Endothelial cell of umbilical vein (primary cell): ENCODE measurements around the gene VSIG1. TPM values are rescaled to one million over a fixed set of nuclear protein-coding genes. Genes with fewer than 3 reads are reported as not detected.

Source experiments
- BruUV-seq: library from RNA; stranded (reverse); fragments of 400-500 nt; replicated peaks from 2 replicates; lab custom pipeline; 2021; lab: Mats Ljungman, UMichigan
- CTCF ChIA-PET: fragments of 300-600, 350-600 bp; sonication (Branson Sonifier 250); formaldehyde crosslinking; loops from one replicate; lab custom pipeline; 2021; ENCODE audit warnings: antibody characterized with exemption, inconsistent platforms; lab: Charles Lee
- POLR2A ChIA-PET: fragments of 300-600, 350-600 bp; sonication (Branson Sonifier 250); formaldehyde crosslinking; loops from one replicate; lab custom pipeline; 2021; ENCODE audit warnings: antibody characterized with exemption, inconsistent platforms; lab: Charles Lee
- DNase-seq: peaks from one replicate; pipeline ENCODE4 v3.0.0-alpha.2; 2011; ENCODE audit warnings: low read depth, low spot score
- FAIRE-seq: peaks from 2 replicates; lab custom pipeline; 2011; peaks lifted over from hg19 to GRCh38; lab: Jason Lieb, UNC
- H2AFZ ChIP-seq: 2 replicates; pipeline ENCODE4 v1.6.0; 2012; ENCODE audit warnings: low read depth, low read length, control low read depth, inconsistent platforms
- H3K27ac ChIP-seq: 2 replicates; pipeline ENCODE4 v1.5.1; 2011; ENCODE audit warnings: low read depth, mild to moderate bottlenecking, control low read depth, low read length, moderate library complexity; ENCODE audit not compliant: insufficient read depth
- H3K27me3 ChIP-seq, 2 experiments: 2 replicates each; pipeline versions ENCODE4 v1.6.0 to v1.6.1; 2011; ENCODE audit warnings: low read length in 2 of 2, mixed read lengths in 1 of 2; ENCODE audit not compliant: control insufficient read depth in 2 of 2, insufficient read depth in 2 of 2
- H3K36me3 ChIP-seq, 2 experiments: 2 replicates in 1 of 2; 3 replicates in 1 of 2; pipeline ENCODE4 v1.5.1; 2011; ENCODE audit warnings: low read length in 2 of 2, mild to moderate bottlenecking in 1 of 2, moderate library complexity in 1 of 2; ENCODE audit not compliant: control insufficient read depth in 2 of 2, insufficient read depth in 2 of 2; ENCODE audit errors: extremely low read depth in 1 of 2
- H3K4me1 ChIP-seq: 3 replicates; pipeline ENCODE4 v1.5.1; 2011; ENCODE audit warnings: mild to moderate bottlenecking, low read length; ENCODE audit not compliant: control insufficient read depth, insufficient read depth; ENCODE audit errors: extremely low read depth
- H3K4me2 ChIP-seq: 2 replicates; pipeline ENCODE4 v1.6.1; 2011; ENCODE audit warnings: low read length, control low read depth, mixed read lengths; ENCODE audit not compliant: insufficient read depth
- H3K4me3 ChIP-seq, 3 experiments: fragments of 200-600 bp in 1 of 3; sonication (generic), shearing (Covaris generic) in 1 of 3; replicated peaks in 1 of 3; 2 replicates each; pipeline ENCODE4 v1.5.1; 2011 to 2016; ENCODE audit warnings: control low read depth in 3 of 3, low read length in 3 of 3, mild to moderate bottlenecking in 2 of 3, inconsistent platforms in 1 of 3, low read depth in 1 of 3, moderate library complexity in 1 of 3; ENCODE audit not compliant: insufficient read depth in 1 of 3
- H3K79me2 ChIP-seq: 2 replicates; pipeline ENCODE4 v1.6.0; 2012; ENCODE audit warnings: low read length, inconsistent platforms; ENCODE audit not compliant: control insufficient read depth, insufficient read depth
- H3K9ac ChIP-seq: replicated peaks from 2 replicates; pipeline ENCODE3; 2011; ENCODE audit warnings: low read length, control low read depth; ENCODE audit not compliant: insufficient read depth; ENCODE audit errors: extremely low read depth
- H3K9me1 ChIP-seq: replicated peaks from 3 replicates; pipeline ENCODE4 v1.6.0; 2011; ENCODE audit warnings: mild to moderate bottlenecking, low read length; ENCODE audit not compliant: control insufficient read depth, insufficient read depth; ENCODE audit errors: extremely low read depth
- H3K9me3 ChIP-seq: replicated peaks from 2 replicates; pipeline ENCODE4 v1.5.1; 2012; ENCODE audit warnings: low read length, inconsistent platforms; ENCODE audit not compliant: control insufficient read depth, insufficient read depth
- H4K20me1 ChIP-seq: replicated peaks from 2 replicates; pipeline ENCODE3; 2011; ENCODE audit warnings: mild to moderate bottlenecking, low read length; ENCODE audit not compliant: control insufficient read depth, insufficient read depth; ENCODE audit errors: extremely low read depth
- CTCF ChIP-seq, 2 donors: IDR thresholded peaks; 1 replicate in 1 of 2; 2 replicates in 1 of 2; pipeline ENCODE4 v1.5.1; 2011; ENCODE audit warnings: low read length in 2 of 2, mild to moderate bottlenecking in 2 of 2, moderate library complexity in 2 of 2, control low read depth in 1 of 2, inconsistent platforms in 1 of 2, low read depth in 1 of 2; ENCODE audit not compliant: insufficient read depth in 1 of 2; ENCODE audit errors: extremely low read depth in 1 of 2
- FOS ChIP-seq: IDR thresholded peaks from 2 replicates; pipeline ENCODE4 v1.6.1; 2011; ENCODE audit warnings: mild to moderate bottlenecking, low read length, moderate library complexity, borderline replicate concordance; ENCODE audit not compliant: insufficient read depth
- JUN ChIP-seq: IDR thresholded peaks from 2 replicates; pipeline ENCODE4 v1.6.1; 2011; ENCODE audit warnings: borderline replicate concordance, low read depth; ENCODE audit not compliant: insufficient read length, insufficient read depth
- POLR2A ChIP-seq: IDR thresholded peaks from 2 replicates; pipeline ENCODE4 v1.6.1; 2012; ENCODE audit warnings: low read depth, mild to moderate bottlenecking, control low read depth, low read length
- dilution Hi-C: fragments of 300-500 bp; cut with MboI; formaldehyde crosslinking; loops from one replicate; pipeline ENCODE4 v1.15.0; 2019; ENCODE audit warnings: low sequenced_read_pairs; ENCODE audit not compliant: extremely low pct_ligation_motif_present
- intact Hi-C: fragments of 100-400 bp; cut with micrococcal nuclease; formaldehyde crosslinking; loops from one replicate; pipeline ENCODE4 v1.10.0; 2022
- polyA plus RNA-seq, 4 experiments: library from polyadenylated mRNA; depleted of rRNA in 3 of 4; stranded (reverse) in 3 of 4; unstranded in 1 of 4; fragments of >200 nt; gene quantifications; 2 replicates each; pipeline versions ENCODE4 v1.2.1 to v1.2.3, GENCODE V29; 2011 to 2012; ENCODE audit warnings: missing spikeins in 1 of 4
- total RNA-seq: library from RNA; stranded (reverse); gene quantifications from 2 replicates; pipeline ENCODE4 v1.2.3, GENCODE V29; 2021

Gene VSIG1
- total and polyA plus RNA-seq, 2 donors (not counting 3 experiments of a cell fraction or from before 2014, with no cell fraction given) = 1.5 to 2.1 TPM

- ChIA-PET POLR2A (no interaction called here), CTCF (interaction anchor here (0.7 to 3.0 kb wide), 13 partner anchors 16 to 385 kb away, joined by 3 to 42 read pairs (median 3); no protein-coding TSS in a partner anchor)
- no peaks in the 10 kb centered on the region for H4K20me1 ChIP-seq
- H3K27ac ChIP-seq = no peak overlapping the region
- BruUV-seq = no TSS peak
- H3K79me2 ChIP-seq = no peaks in the 10 kb centered on the region
- FAIRE-seq (peak; percentile 91), DNase-seq (peak; percentile 55)
- no peak overlapping the region for H3K4me2 ChIP-seq
- H3K9me3 ChIP-seq = no peaks in the 10 kb centered on the region
- peak overlapping the region; percentile 56 for H2AFZ ChIP-seq
- dilution Hi-C loops (no loop called here), intact Hi-C loops (loop anchor here (1.0 to 10.0 kb wide), 3 partner anchors 52 to 306 kb away; no protein-coding TSS in a partner anchor)
- no peak overlapping the region for H3K4me3 ChIP-seq
- TF ChIP-seq CTCF (IDR thresholded peaks at IDR 0.05; ENCODE audit: extremely low read depth in 1 of 2, insufficient read depth in 1 of 2, low read depth in 1 of 2, low read length in 2 of 2) (peak; percentile 26 to 44), POLR2A (no peak)
- no peaks in the 10 kb centered on the region for H3K9me1 ChIP-seq
- no peaks in the 10 kb centered on the region for H3K36me3 ChIP-seq
- H3K27me3 ChIP-seq = no peaks in the 10 kb centered on the region
- peaks cover 19% of the 10 kb centered on the region for H3K4me1 ChIP-seq
- no peak overlapping the region for H3K9ac ChIP-seq
Measured at GRCh38 chrX:108020631-108021030, 24.2 kb upstream of the VSIG1 start.

DNA sequence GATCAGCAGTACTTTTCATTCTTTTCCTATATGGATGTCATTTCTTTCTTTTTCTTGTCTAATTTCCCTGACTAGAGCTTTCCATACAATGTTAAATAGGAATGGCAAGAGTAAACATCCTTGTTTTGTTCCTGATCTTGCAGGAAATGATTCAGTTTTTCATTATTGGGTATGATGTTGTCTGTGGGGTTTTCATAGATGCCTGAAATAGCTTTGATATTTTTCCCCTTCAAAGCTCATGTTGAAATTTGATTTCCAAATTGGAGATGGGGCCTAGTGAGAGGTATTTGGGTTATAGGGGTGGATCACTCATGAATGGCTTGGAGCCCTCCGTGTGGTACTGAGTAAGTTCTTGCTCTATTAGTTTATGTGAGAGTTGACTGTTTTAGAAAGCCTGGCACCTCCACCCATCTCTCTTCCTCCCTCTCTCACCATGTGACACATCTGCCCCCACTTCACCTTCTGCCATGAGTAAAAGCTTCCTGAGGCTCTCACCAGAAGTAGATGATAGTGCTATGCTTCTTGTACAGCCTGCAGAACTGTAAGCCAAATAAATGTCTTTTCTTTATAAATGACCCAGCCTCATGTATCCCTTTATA lies 22.3 kb upstream of the VSIG1 start:
- intact Hi-C loops (loop anchor here (1.0 to 10.0 kb wide), 5 partner anchors 14 to 348 kb away; partner anchors contain the start of genes ATG4A and PSMD10), dilution Hi-C loops (no loop called here)
- Histone ChIP-seq H3K9me1 (no peaks in the 10 kb centered on the region), H3K4me1 (peaks cover 27% of the 10 kb centered on the region), H3K36me3 (no peaks in the 10 kb centered on the region), H3K4me3 (no peak overlapping the region), H3K27me3 (no peaks in the 10 kb centered on the region), H3K9ac (peak overlapping the region; percentile 42), H3K9me3 (no peaks in the 10 kb centered on the region), H3K79me2 (no peaks in the 10 kb centered on the region), H3K4me2 (peak overlapping the region; percentile 30), H2AFZ (no peak overlapping the region), H3K27ac (peak overlapping the region; percentile 93), H4K20me1 (no peaks in the 10 kb centered on the region)
- ChIA-PET POLR2A (no interaction called here), CTCF (interaction anchor here (0.7 to 3.0 kb wide), 5 partner anchors 21 to 202 kb away, joined by 3 to 42 read pairs (median 6); no protein-coding TSS in a partner anchor)
- no TSS peak for BruUV-seq
- FAIRE-seq (peak; percentile 88), DNase-seq (peak; percentile 70)
- TF ChIP-seq FOS = no peak
- TF ChIP-seq JUN = peak; percentile 70
